ENCODE data around the gene GALNT10. TPM values are rescaled to one million over a fixed set of nuclear protein-coding genes. Genes with fewer than 3 reads are reported as not detected.

The GALNT10 gene
- total RNA-seq, 1 donor from 2014 or later: 10.4 TPM

- H3K4me3 ChIP-seq (ENCODE audit: low read length in 3 of 3): no peak overlapping the region
- H3K4me1 ChIP-seq (ENCODE audit: control insufficient read depth in 3 of 3, insufficient read depth in 3 of 3, low read length in 3 of 3): peaks cover 3% of the 10 kb centered on the region in 3 donors
- no peak overlapping the region for H3K9ac ChIP-seq (ENCODE audit: low read depth in 1 of 3, low read length in 3 of 3)
- H3K36me3 ChIP-seq (ENCODE audit: control insufficient read depth in 3 of 3, insufficient read depth in 3 of 3, low read length in 3 of 3): peaks cover 5 to 13% (median 7%) of the 10 kb centered on the region in 3 donors
- no peaks in the 10 kb centered on the region for H3K27me3 ChIP-seq (ENCODE audit: control insufficient read depth in 3 of 3, insufficient read depth in 3 of 3, low read length in 3 of 3)
- H3K9me3 ChIP-seq (ENCODE audit: control insufficient read depth in 3 of 3, low read length in 3 of 3): no peaks in the 10 kb centered on the region
- H3K27ac ChIP-seq (ENCODE audit: low read depth, low read length): no peak overlapping the region
Observed at GRCh38 chr5:154202379-154203260, 12.1 kb downstream of the GALNT10 start.

GRCh38 chr5:154203798-154204578, 13.5 kb downstream of the GALNT10 start:
- Histone ChIP-seq H3K36me3 (ENCODE audit: control insufficient read depth in 3 of 3, insufficient read depth in 3 of 3, low read length in 3 of 3) (peaks cover under 1 to 6% (median 1%) of the 10 kb centered on the region in 3 donors), H3K4me3 (ENCODE audit: low read length in 3 of 3) (no peak overlapping the region), H3K9ac (ENCODE audit: low read depth in 1 of 3, low read length in 3 of 3) (no peak overlapping the region), H3K27ac (ENCODE audit: low read depth, low read length) (no peak overlapping the region), H3K27me3 (ENCODE audit: control insufficient read depth in 3 of 3, insufficient read depth in 3 of 3, low read length in 3 of 3) (no peaks in the 10 kb centered on the region), H3K9me3 (ENCODE audit: control insufficient read depth in 3 of 3, low read length in 3 of 3) (peaks cover 0 to under 1% (median 0%) of the 10 kb centered on the region in 3 donors), H3K4me1 (ENCODE audit: control insufficient read depth in 3 of 3, insufficient read depth in 3 of 3, low read length in 3 of 3) (peaks cover 0 to 3% (median 0%) of the 10 kb centered on the region in 3 donors)

GRCh38 chr5:154205441-154206117, 15.0 kb downstream of the GALNT10 start:
- H3K4me3 ChIP-seq (ENCODE audit: low read length in 3 of 3): no peak overlapping the region
- no peak overlapping the region for H3K27ac ChIP-seq (ENCODE audit: low read depth, low read length)
- H3K36me3 ChIP-seq (ENCODE audit: control insufficient read depth in 3 of 3, insufficient read depth in 3 of 3, low read length in 3 of 3): peaks cover 3 to 12% (median 4%) of the 10 kb centered on the region in 3 donors
- peaks cover 0 to 3% (median 0%) of the 10 kb centered on the region in 3 donors for H3K4me1 ChIP-seq (ENCODE audit: control insufficient read depth in 3 of 3, insufficient read depth in 3 of 3, low read length in 3 of 3)
- H3K27me3 ChIP-seq (ENCODE audit: control insufficient read depth in 3 of 3, insufficient read depth in 3 of 3, low read length in 3 of 3): no peaks in the 10 kb centered on the region
- H3K9me3 ChIP-seq (ENCODE audit: control insufficient read depth in 3 of 3, low read length in 3 of 3): peaks cover 0 to 6% (median 5%) of the 10 kb centered on the region in 3 donors
- H3K9ac ChIP-seq (ENCODE audit: low read depth in 1 of 3, low read length in 3 of 3): no peak overlapping the region

GRCh38 chr5:154206311-154206710, 15.8 kb downstream of the GALNT10 start:
- peaks cover 0 to 3% (median 0%) of the 10 kb centered on the region in 3 donors for H3K4me1 ChIP-seq (ENCODE audit: control insufficient read depth in 3 of 3, insufficient read depth in 3 of 3, low read length in 3 of 3)
- H3K4me3 ChIP-seq (ENCODE audit: low read length in 3 of 3): no peak overlapping the region
- H3K9me3 ChIP-seq (ENCODE audit: control insufficient read depth in 3 of 3, low read length in 3 of 3): peaks cover 0 to 6% (median 5%) of the 10 kb centered on the region in 3 donors
- no peaks in the 10 kb centered on the region for H3K27me3 ChIP-seq (ENCODE audit: control insufficient read depth in 3 of 3, insufficient read depth in 3 of 3, low read length in 3 of 3)
- H3K9ac ChIP-seq (ENCODE audit: low read depth in 1 of 3, low read length in 3 of 3): no peak overlapping the region
- H3K36me3 ChIP-seq (ENCODE audit: control insufficient read depth in 3 of 3, insufficient read depth in 3 of 3, low read length in 3 of 3): peaks cover 3 to 12% (median 4%) of the 10 kb centered on the region in 3 donors
- H3K27ac ChIP-seq (ENCODE audit: low read depth, low read length): no peak overlapping the region

- peaks cover 3 to 15% (median 4%) of the 10 kb centered on the region in 3 donors for H3K36me3 ChIP-seq (ENCODE audit: control insufficient read depth in 3 of 3, insufficient read depth in 3 of 3, low read length in 3 of 3)
- H3K4me1 ChIP-seq (ENCODE audit: control insufficient read depth in 3 of 3, insufficient read depth in 3 of 3, low read length in 3 of 3): peaks cover 0 to 3% (median 0%) of the 10 kb centered on the region in 3 donors
- no peak overlapping the region for H3K27ac ChIP-seq (ENCODE audit: low read depth, low read length)
- no peak overlapping the region for H3K4me3 ChIP-seq (ENCODE audit: low read length in 3 of 3)
- no peaks in the 10 kb centered on the region for H3K27me3 ChIP-seq (ENCODE audit: control insufficient read depth in 3 of 3, insufficient read depth in 3 of 3, low read length in 3 of 3)
- no peak overlapping the region for H3K9ac ChIP-seq (ENCODE audit: low read depth in 1 of 3, low read length in 3 of 3)
- peaks cover 0 to 6% (median 5%) of the 10 kb centered on the region in 3 donors for H3K9me3 ChIP-seq (ENCODE audit: control insufficient read depth in 3 of 3, low read length in 3 of 3)
Observed at GRCh38 chr5:154207204-154207603, 16.7 kb downstream of the GALNT10 start.

- peaks cover 0 to 6% (median 5%) of the 10 kb centered on the region in 3 donors for H3K9me3 ChIP-seq (ENCODE audit: control insufficient read depth in 3 of 3, low read length in 3 of 3)
- peaks cover 3 to 15% (median 4%) of the 10 kb centered on the region in 3 donors for H3K36me3 ChIP-seq (ENCODE audit: control insufficient read depth in 3 of 3, insufficient read depth in 3 of 3, low read length in 3 of 3)
- no peak overlapping the region for H3K27ac ChIP-seq (ENCODE audit: low read depth, low read length)
- no peak overlapping the region for H3K9ac ChIP-seq (ENCODE audit: low read depth in 1 of 3, low read length in 3 of 3)
- H3K27me3 ChIP-seq (ENCODE audit: control insufficient read depth in 3 of 3, insufficient read depth in 3 of 3, low read length in 3 of 3): no peaks in the 10 kb centered on the region
- no peaks in the 10 kb centered on the region for H3K4me1 ChIP-seq (ENCODE audit: control insufficient read depth in 3 of 3, insufficient read depth in 3 of 3, low read length in 3 of 3)
- H3K4me3 ChIP-seq (ENCODE audit: low read length in 3 of 3): no peak overlapping the region
Observed at GRCh38 chr5:154209591-154210081, 19.1 kb downstream of the GALNT10 start.

- Histone ChIP-seq H3K9ac (ENCODE audit: low read depth in 1 of 3, low read length in 3 of 3) (no peak overlapping the region), H3K36me3 (ENCODE audit: control insufficient read depth in 3 of 3, insufficient read depth in 3 of 3, low read length in 3 of 3) (peaks cover 3 to 15% (median 4%) of the 10 kb centered on the region in 3 donors), H3K4me1 (ENCODE audit: control insufficient read depth in 3 of 3, insufficient read depth in 3 of 3, low read length in 3 of 3) (no peaks in the 10 kb centered on the region), H3K27me3 (ENCODE audit: control insufficient read depth in 3 of 3, insufficient read depth in 3 of 3, low read length in 3 of 3) (no peaks in the 10 kb centered on the region), H3K4me3 (ENCODE audit: low read length in 3 of 3) (no peak overlapping the region), H3K9me3 (ENCODE audit: control insufficient read depth in 3 of 3, low read length in 3 of 3) (peaks cover 0 to 6% (median 5%) of the 10 kb centered on the region in 3 donors), H3K27ac (ENCODE audit: low read depth, low read length) (no peak overlapping the region)
Observed at GRCh38 chr5:154210163-154210562, 19.6 kb downstream of the GALNT10 start.

GRCh38 chr5:154211641-154212390, 21.3 kb downstream of the GALNT10 start:
- H3K36me3 ChIP-seq (ENCODE audit: control insufficient read depth in 3 of 3, insufficient read depth in 3 of 3, low read length in 3 of 3): peaks cover 3 to 15% (median 4%) of the 10 kb centered on the region in 3 donors
- no peaks in the 10 kb centered on the region for H3K27me3 ChIP-seq (ENCODE audit: control insufficient read depth in 3 of 3, insufficient read depth in 3 of 3, low read length in 3 of 3)
- no peak overlapping the region for H3K9ac ChIP-seq (ENCODE audit: low read depth in 1 of 3, low read length in 3 of 3)
- H3K4me1 ChIP-seq (ENCODE audit: control insufficient read depth in 3 of 3, insufficient read depth in 3 of 3, low read length in 3 of 3): no peaks in the 10 kb centered on the region
- H3K9me3 ChIP-seq (ENCODE audit: control insufficient read depth in 3 of 3, low read length in 3 of 3): peaks cover 0 to 6% (median 5%) of the 10 kb centered on the region in 3 donors
- H3K27ac ChIP-seq (ENCODE audit: low read depth, low read length): no peak overlapping the region
- H3K4me3 ChIP-seq (ENCODE audit: low read length in 3 of 3): no peak overlapping the region

- H3K27ac ChIP-seq (ENCODE audit: low read depth, low read length): no peak overlapping the region
Observed at GRCh38 chr5:154213592-154213991, 23.1 kb downstream of the GALNT10 start.

More at GRCh38 chr5:154213592-154213991, 23.1 kb downstream of the GALNT10 start:
- H3K27me3 ChIP-seq (ENCODE audit: control insufficient read depth in 3 of 3, insufficient read depth in 3 of 3, low read length in 3 of 3): no peaks in the 10 kb centered on the region
- no peaks in the 10 kb centered on the region for H3K4me1 ChIP-seq (ENCODE audit: control insufficient read depth in 3 of 3, insufficient read depth in 3 of 3, low read length in 3 of 3)
- peaks cover 0 to 6% (median 5%) of the 10 kb centered on the region in 3 donors for H3K9me3 ChIP-seq (ENCODE audit: control insufficient read depth in 3 of 3, low read length in 3 of 3)
- H3K4me3 ChIP-seq (ENCODE audit: low read length in 3 of 3): no peak overlapping the region
- no peak overlapping the region for H3K9ac ChIP-seq (ENCODE audit: low read depth in 1 of 3, low read length in 3 of 3)
- peaks cover 3 to 10% (median 4%) of the 10 kb centered on the region in 3 donors for H3K36me3 ChIP-seq (ENCODE audit: control insufficient read depth in 3 of 3, insufficient read depth in 3 of 3, low read length in 3 of 3)
